H1 (cell line): ENCODE data around the gene CWC25.

Experiments
- BACH1 ChIP-seq: IDR thresholded peaks from 2 replicates; pipeline ENCODE4 v1.6.1; 2012; ENCODE audit warnings: low read length, improper control_type of control experiment
- CHD2 ChIP-seq: IDR thresholded peaks from 2 replicates; pipeline ENCODE4 v1.6.1; 2012; ENCODE audit warnings: low read length, improper control_type of control experiment
- EP300 ChIP-seq, 2 experiments: IDR thresholded peaks; 1 replicate in 1 of 2; 2 replicates in 1 of 2; pipeline ENCODE4 v1.6.1; 2011 to 2012; ENCODE audit warnings: low read depth in 2 of 2, low read length in 2 of 2, mild to moderate bottlenecking in 2 of 2, borderline replicate concordance in 1 of 2, inconsistent platforms in 1 of 2, moderate library complexity in 1 of 2
- EZH2 ChIP-seq: fragments of 200-600 bp; sonication (generic); IDR thresholded peaks from 2 replicates; pipeline ENCODE4 v1.7.1; 2012; ENCODE audit warnings: low read depth, mild to moderate bottlenecking, moderate library complexity, low read length, inconsistent platforms; ENCODE audit not compliant: severe bottlenecking
- POLR2A ChIP-seq, 2 experiments: IDR thresholded peaks; 1 replicate in 1 of 2; 2 replicates in 1 of 2; pipeline ENCODE4 v1.6.1; 2011; ENCODE audit warnings: low read depth in 2 of 2, low read length in 2 of 2, mild to moderate bottlenecking in 2 of 2; ENCODE audit errors: control extremely low read depth in 1 of 2
- RAD21 ChIP-seq, 2 experiments: IDR thresholded peaks in 1 of 2; conservative IDR thresholded peaks in 1 of 2; 2 replicates each; pipeline ENCODE4 v1.6.1; 2011; ENCODE audit warnings: low read depth in 2 of 2, low read length in 2 of 2, improper control_type of control experiment in 1 of 2, inconsistent platforms in 1 of 2, mild to moderate bottlenecking in 1 of 2, moderate library complexity in 1 of 2
- TCF12 ChIP-seq: IDR thresholded peaks from 2 replicates; pipeline ENCODE4 v1.6.1; 2011; ENCODE audit warnings: low read depth, mild to moderate bottlenecking, low read length
- ZNF274 ChIP-seq: IDR thresholded peaks from 2 replicates; pipeline ENCODE4 v1.7.0; 2012; ENCODE audit warnings: low read length, borderline replicate concordance; ENCODE audit errors: extremely low read depth
- TF ChIP-seq, protein P1 (sequence below): IDR thresholded peaks from 2 replicates; pipeline ENCODE4 v1.6.1; 2012; ENCODE audit warnings: inconsistent platforms
- TF ChIP-seq, protein P2 (sequence below), 3 experiments: IDR thresholded peaks; 1 replicate in 2 of 3; 2 replicates in 1 of 3; pipeline versions ENCODE4 v1.5.1 to v1.6.1; 2011; ENCODE audit warnings: low read length in 3 of 3, mild to moderate bottlenecking in 3 of 3, inconsistent platforms in 2 of 3, low read depth in 1 of 3, moderate library complexity in 1 of 3; ENCODE audit not compliant: insufficient read depth in 1 of 3; ENCODE audit errors: control extremely low read depth in 1 of 3
- TF ChIP-seq, protein P3 (sequence below): IDR thresholded peaks from 2 replicates; pipeline ENCODE4 v1.6.1; 2011; ENCODE audit warnings: low read length, improper control_type of control experiment

DNA sequence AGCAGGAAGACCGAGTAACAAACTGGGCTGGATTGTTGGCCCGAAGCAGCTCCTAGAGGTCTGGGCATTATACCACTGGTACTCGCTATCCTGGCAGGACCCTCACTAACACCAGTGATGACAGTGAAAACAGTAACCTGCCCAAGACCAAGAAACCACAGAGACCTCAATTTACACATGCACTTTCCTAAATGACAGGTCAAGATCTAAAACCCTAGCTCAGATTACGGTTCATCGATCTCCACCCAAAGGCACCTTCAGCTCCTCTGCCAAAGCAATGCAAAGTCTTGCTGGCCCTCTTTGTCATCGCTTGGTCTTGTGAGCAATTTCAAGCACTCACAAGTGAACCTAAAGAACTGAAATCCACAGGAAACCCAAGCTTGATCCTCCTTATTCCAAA is 27.3 kb downstream of the CWC25 start:
- TF ChIP-seq RAD21 (IDR thresholded peaks at IDR 0.05 in 1 of 2, conservative IDR thresholded peaks at IDR 0.05 in 1 of 2; ENCODE audit: low read depth in 2 of 2, low read length in 2 of 2) (no peak), POLR2A (IDR thresholded peaks at IDR 0.05; ENCODE audit: control extremely low read depth in 1 of 2, low read depth in 2 of 2, low read length in 2 of 2) (no peak), EZH2 (no peak), ZNF274 (no peak), EP300 (IDR thresholded peaks at IDR 0.05; ENCODE audit: borderline replicate concordance in 1 of 2, low read depth in 2 of 2, low read length in 2 of 2) (no peak), CHD2 (no peak), TCF12 (no peak), BACH1 (no peak)
- TF ChIP-seq, protein P1, sequence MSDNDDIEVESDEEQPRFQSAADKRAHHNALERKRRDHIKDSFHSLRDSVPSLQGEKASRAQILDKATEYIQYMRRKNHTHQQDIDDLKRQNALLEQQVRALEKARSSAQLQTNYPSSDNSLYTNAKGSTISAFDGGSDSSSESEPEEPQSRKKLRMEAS, result no peak
- TF ChIP-seq, protein P2, sequence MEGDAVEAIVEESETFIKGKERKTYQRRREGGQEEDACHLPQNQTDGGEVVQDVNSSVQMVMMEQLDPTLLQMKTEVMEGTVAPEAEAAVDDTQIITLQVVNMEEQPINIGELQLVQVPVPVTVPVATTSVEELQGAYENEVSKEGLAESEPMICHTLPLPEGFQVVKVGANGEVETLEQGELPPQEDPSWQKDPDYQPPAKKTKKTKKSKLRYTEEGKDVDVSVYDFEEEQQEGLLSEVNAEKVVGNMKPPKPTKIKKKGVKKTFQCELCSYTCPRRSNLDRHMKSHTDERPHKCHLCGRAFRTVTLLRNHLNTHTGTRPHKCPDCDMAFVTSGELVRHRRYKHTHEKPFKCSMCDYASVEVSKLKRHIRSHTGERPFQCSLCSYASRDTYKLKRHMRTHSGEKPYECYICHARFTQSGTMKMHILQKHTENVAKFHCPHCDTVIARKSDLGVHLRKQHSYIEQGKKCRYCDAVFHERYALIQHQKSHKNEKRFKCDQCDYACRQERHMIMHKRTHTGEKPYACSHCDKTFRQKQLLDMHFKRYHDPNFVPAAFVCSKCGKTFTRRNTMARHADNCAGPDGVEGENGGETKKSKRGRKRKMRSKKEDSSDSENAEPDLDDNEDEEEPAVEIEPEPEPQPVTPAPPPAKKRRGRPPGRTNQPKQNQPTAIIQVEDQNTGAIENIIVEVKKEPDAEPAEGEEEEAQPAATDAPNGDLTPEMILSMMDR (IDR thresholded peaks at IDR 0.05; ENCODE audit: control extremely low read depth in 1 of 3, insufficient read depth in 1 of 3, low read depth in 1 of 3, low read length in 3 of 3), result no peak
- TF ChIP-seq, protein P3, sequence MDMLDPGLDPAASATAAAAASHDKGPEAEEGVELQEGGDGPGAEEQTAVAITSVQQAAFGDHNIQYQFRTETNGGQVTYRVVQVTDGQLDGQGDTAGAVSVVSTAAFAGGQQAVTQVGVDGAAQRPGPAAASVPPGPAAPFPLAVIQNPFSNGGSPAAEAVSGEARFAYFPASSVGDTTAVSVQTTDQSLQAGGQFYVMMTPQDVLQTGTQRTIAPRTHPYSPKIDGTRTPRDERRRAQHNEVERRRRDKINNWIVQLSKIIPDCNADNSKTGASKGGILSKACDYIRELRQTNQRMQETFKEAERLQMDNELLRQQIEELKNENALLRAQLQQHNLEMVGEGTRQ, result no peak
